Muscle of back (tissue), 11 donors: Measurements from ENCODE around the gene PHYKPL. TPM values are rescaled to one million over a fixed set of nuclear protein-coding genes. Genes with fewer than 3 reads are reported as not detected.

Experiments
- DNase-seq, 3 donors: peaks; one replicate each; pipeline versions ENCODE4 v3.0.0 to v3.0.0-alpha.2; 2013
- polyA plus RNA-seq, 10 donors: library from polyadenylated mRNA; unstranded; fragments of 120-200 nt; gene quantifications; one replicate each; pipeline ENCODE4 v1.2.1, GENCODE V29; 2013; ENCODE audit not compliant: insufficient read length in 10 of 10

PHYKPL gene
- polyA plus RNA-seq, 10 donors: 37.0 to 91.0 (median 48.7) TPM

GRCh38 chr5:178224403-178224802 is 8.2 kb downstream of the PHYKPL start:
- no peak for DNase-seq

GRCh38 chr5:178223828-178224335 is 8.7 kb downstream of the PHYKPL start:
- no peak for DNase-seq

DNA sequence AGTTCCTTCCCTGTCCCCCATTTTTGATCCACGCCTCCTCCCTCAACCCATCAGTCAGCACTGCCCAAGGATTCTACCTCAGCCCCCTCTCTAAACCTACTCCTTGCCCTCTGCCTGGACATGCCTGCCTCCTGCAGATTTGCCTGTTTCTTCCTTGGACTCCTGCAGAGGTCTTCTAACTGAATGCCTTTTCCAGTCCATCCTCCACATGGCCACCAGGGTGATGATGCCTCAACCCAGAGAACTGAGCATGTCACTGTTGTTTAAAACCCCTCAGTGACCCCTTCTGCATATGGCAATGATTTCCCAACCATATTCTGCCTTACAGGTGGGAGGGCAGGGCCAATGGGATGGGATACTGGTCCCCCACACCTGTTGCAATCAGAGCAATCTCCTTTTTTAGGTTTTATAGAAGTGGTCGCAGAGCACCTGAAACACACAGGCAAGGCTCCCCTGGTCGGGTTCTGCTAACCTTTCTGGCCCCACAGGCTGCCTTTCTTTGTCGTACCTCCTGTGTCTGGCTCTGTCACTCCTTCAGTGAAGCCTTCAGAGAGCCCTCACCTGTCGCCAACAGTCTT is 9.3 kb downstream of the PHYKPL start:
- DNase-seq: no peak

GRCh38 chr5:178222292-178222691 is 10.3 kb downstream of the PHYKPL start:
- DNase-seq: no peak

- peak in 1 of 3 donors; percentile 36 for DNase-seq
Measured at GRCh38 chr5:178221853-178222252, 10.7 kb downstream of the PHYKPL start.

DNA sequence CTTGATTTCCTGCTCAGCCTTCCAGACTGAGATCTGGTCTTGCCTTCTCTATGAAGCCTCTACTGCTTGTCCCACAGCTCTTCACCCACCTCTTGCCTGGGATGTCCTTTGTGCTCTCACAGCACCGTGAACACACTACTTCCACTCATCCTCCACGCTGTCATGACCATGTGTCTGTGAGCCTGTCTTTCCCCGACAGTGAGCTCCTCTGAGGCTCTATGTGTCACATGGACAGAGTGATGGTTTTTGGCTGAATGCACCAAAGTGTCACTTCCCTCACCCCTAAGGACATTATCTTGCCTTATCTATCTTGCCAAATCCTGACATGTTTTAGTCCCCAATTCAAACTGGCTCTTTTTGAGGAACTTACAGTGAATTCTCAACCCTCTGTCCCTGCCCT is 11.3 kb downstream of the PHYKPL start:
- DNase-seq: no peak

GRCh38 chr5:178218827-178219226 is 13.8 kb downstream of the PHYKPL start:
- DNase-seq: no peak

DNA sequence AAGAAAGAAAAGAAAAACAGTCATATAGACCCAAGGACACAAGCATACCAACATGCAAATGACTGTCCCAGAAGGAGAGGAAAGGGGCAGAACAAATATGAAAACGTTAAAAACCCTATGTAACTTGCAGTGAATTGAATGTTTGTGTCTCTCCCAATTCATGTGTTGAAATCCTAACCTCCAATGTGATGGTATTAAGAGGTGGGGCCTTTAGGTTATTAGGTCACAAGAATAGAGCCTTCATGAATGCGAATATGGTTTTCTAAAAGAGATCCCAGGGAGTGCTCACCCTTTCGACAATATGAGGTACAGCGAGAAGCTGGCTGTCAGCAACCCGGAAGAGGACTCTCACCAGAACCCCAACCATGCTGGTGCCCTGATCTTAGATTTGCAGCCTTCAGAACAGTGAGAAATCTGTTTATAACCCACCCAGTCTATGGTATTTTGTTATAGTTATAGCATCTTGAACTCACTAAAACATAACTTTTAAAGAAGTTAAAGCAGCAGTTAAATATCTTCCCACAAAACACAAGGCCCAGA is 14.3 kb downstream of the PHYKPL start:
- no peak for DNase-seq

DNA sequence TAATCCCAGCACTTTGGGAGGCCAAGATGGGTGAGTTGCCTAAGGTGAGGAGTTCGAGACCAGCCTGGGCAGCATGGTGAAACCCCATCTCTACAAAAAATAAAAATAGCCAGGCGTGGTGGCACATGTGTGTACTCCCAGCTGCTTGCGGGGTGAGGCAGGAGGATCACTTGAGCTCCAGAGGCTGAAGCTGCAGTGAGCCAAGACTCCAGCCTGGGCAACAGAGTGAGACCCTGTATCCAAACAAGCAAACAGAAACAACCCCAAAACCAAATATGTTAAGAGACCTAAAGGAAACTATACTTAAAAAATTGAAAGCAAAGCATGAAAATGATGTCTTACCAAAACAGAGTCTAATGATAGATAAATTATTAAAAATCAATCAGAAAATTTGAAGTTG is 15.8 kb downstream of the PHYKPL start:
- DNase-seq: no peak

GRCh38 chr5:178216088-178216534 is 16.5 kb downstream of the PHYKPL start:
- DNase-seq: no peak

- no peak for DNase-seq
Measured at GRCh38 chr5:178215280-178216002, 17.2 kb downstream of the PHYKPL start.

GRCh38 chr5:178214160-178214803 is 18.3 kb downstream of the PHYKPL start:
- DNase-seq: no peak

GRCh38 chr5:178213748-178214151 is 18.9 kb downstream of the PHYKPL start:
- no peak for DNase-seq

DNA sequence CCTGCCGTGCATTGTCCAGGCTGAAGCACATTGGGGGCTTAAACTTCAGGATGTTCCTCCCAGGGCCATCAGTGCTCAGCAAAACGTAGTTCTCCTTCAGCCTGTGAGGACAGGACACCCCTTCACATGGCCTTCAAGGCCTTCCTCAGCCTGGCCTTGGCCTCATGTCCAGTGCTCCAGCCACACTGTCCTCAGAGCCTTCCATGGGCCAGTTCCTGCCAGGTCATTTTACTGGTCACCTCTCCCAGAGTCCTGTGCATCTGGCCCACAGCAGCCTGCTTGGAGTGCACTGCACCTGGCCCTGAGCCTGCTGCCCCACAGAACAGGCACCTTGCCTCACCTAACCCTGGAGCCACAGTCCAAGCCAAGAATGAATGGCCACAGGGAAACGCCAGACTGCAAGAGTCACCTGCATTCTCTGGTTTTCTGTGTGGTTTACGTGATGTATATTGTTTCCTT is 19.6 kb downstream of the PHYKPL start:
- DNase-seq: no peak

- no peak for DNase-seq
Measured at GRCh38 chr5:178212241-178213002, 20.2 kb downstream of the PHYKPL start.

- no peak for DNase-seq
Measured at GRCh38 chr5:178211095-178212048, 21.2 kb downstream of the PHYKPL start.

- no peak for DNase-seq
Measured at GRCh38 chr5:178210686-178211085, 21.9 kb downstream of the PHYKPL start.

DNA sequence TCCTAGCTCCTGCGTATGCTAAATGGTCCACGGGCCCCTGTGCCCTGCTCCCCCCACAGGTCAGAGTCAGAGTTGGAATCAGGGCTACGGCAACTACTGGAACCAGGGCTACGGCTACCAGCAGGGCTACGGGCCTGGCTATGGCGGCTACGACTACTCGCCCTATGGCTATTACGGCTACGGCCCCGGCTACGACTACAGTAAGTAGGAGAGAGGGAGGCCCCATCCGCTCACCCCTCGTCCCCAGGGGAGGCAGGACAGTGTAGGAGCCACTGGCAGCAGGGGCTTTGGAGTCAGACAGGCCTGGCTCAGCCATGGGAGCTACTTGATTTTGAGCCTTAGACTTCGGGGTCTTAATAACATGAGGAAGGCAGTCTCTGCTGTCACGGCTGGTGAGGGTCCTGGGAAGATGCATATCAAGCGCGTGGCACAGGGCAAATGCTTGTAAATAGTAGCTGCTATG is 22.5 kb downstream of the PHYKPL start:
- no peak for DNase-seq

DNA sequence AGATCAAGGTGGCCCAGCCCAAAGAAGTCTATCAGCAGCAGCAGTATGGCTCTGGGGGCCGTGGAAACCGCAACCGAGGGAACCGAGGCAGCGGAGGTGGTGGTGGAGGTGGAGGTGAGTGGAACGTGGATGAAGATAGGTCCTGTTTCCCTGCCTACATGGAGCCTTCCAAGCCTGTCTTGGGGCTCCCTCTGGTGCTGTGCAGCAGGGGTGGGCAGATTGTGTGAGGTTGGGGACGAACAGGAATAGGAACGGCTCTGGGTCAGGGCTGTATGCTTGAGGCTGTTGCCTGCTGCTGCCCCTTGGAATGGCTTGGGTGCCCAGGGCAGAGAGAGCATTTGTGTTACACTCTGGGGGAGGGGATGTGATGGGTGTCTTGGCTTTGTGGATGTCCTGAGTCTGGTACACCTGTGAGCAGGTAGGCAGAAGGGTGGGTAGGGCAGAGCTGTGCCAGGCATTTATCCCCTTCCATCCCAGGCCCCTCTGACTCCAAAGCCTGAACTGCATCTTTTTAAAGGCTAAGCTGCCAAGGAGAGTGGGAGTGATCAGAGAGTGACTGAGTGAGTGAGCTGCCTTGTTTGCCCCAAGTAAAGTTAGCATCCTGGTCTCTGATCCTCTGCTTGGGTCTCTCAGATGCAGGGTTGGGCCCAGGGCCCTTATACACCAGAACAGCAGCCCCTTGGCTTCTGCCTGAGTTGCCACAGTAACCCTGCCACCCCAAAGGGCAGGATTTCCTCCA is 23.1 kb downstream of the PHYKPL start:
- DNase-seq: no peak
